Uterus (tissue), 2 donors: ENCODE results near the gene MRPL34.

Experiments
- CTCF ChIP-seq, 4 experiments: fragments of 200-600 bp in 2 of 4; fragments of 450-650 bp in 2 of 4; sonication (generic) in 2 of 4; IDR thresholded peaks; one replicate each; pipeline ENCODE4 v1.5.1; 2016 to 2019; ENCODE audit warnings: antibody characterized with exemption in 4 of 4, mild to moderate bottlenecking in 2 of 4, moderate library complexity in 1 of 4
- POLR2A ChIP-seq, 2 donors: fragments of 450-650 bp; IDR thresholded peaks; one replicate each; pipeline ENCODE4 v1.6.1; 2016; ENCODE audit warnings: antibody characterized with exemption in 2 of 2, mild to moderate bottlenecking in 1 of 2, moderate library complexity in 1 of 2

GRCh38 chr19:17281391-17282304 lies 24.0 kb upstream of the MRPL34 start, which contains the start of gene ANKLE1:
- TF ChIP-seq POLR2A (IDR thresholded peaks at IDR 0.05): no peak
- TF ChIP-seq CTCF (IDR thresholded peaks at IDR 0.05): no peak
